ENCODE results near the gene CASK.

Gene CASK

GRCh38 chrX:41491267-41492004 is 431.9 kb downstream of the CASK start:
- no peak for DNase-seq

GRCh38 chrX:41490446-41490845 is 432.9 kb downstream of the CASK start:
- no peak for DNase-seq

DNA sequence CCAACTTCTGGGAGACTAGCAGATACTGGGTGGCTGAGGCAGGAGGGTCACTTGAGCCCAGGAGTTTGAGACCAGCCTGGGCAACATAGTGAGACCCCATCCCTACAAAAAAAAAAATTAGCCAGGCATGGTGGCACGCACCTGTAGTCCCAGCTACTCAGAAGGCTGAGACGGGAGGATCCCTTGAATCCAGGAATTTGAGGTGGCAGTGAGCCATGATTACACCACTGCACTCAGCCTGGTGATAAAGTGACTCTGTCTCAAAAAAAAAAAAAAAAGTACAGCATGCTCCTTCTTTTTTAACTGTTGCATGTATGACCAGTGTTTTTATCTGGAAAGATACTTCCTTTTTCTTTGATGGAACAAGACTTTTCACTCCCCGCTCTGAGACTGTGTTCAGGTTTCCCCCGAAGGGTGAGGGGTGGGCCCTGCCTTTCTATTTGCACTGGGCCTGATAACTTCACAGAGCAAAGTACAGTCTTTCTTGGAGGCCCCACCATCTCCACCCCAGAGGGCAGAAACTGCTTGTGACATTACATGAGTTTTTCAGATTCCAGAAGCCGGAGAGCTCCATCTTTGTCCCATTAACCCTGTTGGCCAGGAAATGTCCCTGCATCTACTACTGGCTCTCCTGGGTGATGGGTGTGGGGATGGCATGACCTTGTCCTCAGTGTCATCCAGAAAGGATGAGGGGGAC is 441.1 kb downstream of the CASK start:
- no peak for DNase-seq

DNA sequence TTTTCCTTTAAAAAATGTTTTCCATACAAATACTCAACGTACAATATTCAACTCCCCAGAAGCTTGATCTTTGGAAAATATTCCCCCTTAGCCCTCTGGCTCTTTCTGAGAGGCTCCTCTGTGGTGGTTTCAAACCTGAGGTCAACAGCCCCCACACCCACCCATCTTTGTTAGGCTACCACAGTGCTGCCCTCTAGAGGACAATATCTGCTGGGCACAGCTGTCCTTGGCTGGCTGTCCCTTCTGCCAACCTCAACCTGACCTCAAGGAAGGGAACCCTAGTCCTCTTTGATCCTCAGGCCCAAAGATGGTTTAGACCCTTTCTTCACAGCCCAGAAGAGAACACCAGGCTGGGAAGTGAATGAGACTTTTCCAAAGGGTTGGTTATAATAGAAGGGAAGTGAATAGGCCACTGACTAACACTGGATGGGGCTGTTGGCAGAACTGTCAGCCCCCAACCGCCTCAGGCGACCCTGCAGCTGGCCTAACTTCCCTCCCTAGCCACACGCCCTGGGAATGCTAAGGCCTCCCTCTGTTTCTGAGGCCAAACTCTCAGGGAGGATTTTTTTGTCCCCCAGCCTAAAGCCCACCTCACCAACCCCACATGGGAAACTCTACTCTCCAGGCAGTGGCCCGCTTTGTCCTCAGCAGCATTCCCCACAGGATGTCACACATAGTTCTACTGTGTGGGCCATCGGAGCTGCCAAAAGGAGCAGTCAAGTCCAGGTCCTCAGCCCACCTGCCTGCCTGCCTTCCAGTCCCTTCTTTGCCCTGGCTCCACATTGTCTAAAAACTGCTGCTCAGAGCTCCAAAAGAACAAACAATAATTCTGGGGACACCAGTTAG is 441.9 kb downstream of the CASK start:
- no peak for DNase-seq

DNA sequence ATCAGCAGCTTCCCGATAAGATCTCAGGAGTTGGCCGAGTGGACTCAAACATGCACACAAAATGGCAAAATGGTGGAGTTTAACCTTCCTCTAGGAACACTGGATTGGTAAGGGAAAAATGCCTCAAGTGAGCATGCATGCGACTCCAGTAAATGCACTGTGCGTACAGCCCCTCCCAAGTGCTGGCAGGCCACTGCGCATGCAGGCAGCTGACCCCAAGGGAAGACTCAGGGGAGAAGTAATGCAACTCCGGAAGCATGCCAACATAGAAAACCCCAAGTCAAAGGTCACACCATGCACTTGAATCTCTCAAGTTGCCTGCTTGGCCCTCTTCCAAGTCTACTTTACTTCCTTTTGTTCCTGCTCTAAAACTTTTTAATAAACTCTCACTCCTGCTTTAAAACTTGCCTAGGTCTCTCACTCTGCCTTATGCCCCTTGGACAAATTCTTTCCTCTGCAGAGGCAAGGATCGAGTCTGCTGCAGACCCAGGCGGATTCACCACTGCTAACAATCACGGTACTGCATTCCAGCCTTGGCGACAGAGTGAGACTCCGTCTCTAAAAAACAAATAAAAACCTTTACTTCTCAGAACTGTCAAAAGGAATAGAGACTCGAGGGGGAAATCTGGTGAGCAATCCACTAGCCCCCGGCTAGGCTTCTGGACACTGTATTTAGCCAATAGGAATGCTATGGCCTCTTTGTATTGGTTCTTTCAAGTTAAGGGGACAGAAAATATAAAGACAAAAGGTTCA is 442.7 kb downstream of the CASK start:
- DNase-seq, result no peak

DNA sequence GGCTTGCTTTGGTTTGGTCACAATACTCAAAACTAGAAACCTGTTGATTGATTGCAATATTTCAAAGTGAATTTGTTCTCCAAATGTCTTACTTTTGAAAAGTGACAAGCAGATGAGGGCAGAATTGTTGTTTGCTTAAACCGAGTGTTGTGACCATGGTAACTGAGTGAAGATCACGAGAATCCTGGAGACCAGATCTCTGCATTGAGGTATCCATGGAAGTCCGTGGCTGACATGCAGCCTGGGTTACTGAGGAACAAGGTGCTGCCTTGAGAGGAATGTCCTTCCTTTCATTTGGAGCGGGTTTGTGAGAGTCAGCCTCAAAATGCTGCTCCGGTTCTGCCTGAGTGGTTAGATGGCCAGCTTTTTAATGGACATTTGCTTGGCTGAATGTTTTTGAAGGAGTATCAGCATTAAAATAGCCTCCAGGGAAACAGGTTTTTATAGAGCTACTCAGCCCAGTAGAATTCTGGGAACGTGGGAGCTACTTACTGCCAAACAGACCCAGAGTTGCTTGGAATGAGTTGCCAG is 444.9 kb downstream of the CASK start:
- DNase-seq, result no peak

GRCh38 chrX:41475591-41476241 is 447.6 kb downstream of the CASK start:
- no peak for DNase-seq

DNA sequence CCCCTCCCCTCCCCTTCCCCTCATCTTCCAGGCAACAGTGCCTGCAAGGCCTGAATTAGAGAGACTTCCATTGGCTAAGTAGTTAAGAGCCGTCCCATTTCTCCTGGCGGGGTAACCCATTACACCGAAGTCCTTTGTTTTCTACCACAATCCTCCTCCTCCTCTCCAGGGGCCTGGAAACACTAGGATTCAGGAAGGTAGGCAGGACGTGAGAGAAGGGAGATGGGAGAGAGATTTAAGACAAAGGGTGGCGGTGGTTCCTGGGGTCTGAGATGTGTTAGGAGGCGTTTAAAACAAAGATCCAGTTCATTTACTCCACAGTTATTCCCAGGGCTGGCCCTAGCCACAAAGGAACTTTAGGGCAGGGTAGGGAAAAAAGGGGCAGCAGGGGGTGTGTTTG is 448.2 kb downstream of the CASK start:
- DNase-seq, result no peak

DNA sequence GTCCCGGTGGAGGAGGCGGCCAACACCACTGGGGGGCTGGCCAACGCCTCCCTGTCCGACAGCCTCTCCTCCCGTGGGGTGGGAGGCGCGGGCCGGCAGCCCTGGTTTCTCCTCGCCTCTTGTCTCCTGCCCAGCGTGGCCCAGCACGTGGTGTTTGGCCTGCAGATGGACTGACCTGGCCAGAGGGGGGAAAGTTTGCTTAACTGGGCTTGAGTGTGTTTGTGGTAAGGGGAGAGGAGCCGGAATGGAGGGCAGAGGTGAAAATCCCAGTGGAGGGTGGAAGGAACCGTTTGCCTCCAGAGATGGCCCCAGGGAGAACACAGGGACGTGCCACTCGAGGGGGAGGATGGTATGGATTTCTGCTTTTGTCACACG is 448.6 kb downstream of the CASK start:
- DNase-seq, result no peak

GRCh38 chrX:41473936-41474725 is 449.2 kb downstream of the CASK start:
- DNase-seq, result no peak

- no peak for DNase-seq
Measured at GRCh38 chrX:41472231-41472815, 451.0 kb downstream of the CASK start.

- no peak for DNase-seq
Measured at GRCh38 chrX:41471786-41472185, 451.6 kb downstream of the CASK start.

DNA sequence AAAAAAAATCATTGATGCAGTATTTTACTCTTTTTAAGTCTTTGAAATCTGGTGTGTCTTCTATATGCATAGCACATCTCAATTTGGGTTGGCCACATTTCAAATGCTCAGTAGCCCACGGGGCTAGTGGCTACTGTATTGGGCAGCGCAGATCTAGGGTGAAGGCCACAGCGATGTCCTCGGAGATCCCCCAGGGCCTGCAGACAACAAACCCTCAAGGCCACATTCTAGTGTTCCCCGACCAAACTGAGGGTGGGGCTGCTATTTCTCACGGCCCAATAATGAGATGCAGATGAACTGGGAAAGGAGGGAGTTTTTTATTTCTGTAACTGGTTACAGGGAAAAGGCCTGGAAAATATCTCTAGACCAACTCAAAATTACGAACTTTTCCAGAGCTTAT is 452.6 kb downstream of the CASK start:
- DNase-seq, result no peak

DNA sequence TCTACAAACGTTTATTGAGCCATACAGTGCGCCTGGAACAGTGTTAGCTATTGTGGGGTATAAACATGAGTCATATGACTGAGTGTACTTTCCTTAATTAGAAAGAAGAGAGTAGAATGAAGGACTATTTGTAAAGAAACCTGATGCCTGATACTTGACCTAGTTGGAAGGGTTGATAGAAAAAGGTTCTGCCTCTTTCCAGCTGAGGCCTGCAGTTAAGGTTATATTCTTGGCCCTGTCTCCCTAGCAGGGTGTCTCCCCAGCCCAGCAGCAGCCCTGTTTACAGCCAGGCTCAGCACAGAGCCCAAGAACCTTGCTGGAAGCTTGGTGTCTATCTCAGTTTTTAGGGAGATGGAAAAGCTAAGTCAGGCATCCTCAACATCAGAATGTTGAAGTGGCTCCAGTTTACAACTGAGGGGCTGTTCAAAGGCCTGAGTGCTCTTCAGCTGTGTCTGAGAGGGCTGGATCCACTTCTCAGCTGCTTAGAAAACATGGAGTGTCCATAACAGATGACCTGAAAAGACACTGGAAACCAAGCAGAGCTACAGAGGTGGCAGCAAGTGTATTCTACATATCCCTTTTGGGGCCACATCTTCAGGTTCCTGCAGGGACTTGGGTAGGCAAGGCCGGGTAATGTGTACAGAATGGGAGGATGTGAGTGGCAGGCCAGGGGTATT is 454.6 kb downstream of the CASK start:
- DNase-seq, result peak; percentile 11
